ENCODE results near the gene FBXO21. TPM values are rescaled to one million over a fixed set of nuclear protein-coding genes. Genes with fewer than 3 reads are reported as not detected.

The FBXO21 gene
- polyA plus RNA-seq, 3 donors = 7.7 to 19.1 (median 17.2) TPM

DNA sequence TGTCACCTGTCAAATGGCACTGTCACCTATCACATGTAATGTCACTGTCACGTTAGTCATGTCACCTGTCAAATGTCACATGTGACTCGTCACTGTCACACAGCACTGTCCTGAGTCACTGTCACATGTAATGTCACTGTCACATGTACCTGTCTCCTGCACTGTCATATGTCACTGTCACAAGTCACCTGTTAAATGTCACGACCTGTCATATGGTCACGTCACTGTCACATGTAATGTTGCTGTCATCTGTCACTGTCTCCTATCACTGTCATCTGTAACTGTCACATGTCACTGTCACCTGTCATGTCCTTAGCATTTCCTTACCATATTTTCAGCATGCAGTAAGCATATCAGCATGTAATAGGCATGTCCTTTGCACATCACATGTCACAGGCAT lies 63.9 kb downstream of the FBXO21 start:
- intact Hi-C loops (cut with micrococcal nuclease) = no loop called here
- Mint-ChIP-seq H3K4me1 (peaks cover 5% of the 10 kb centered on the region), H3K9me3 (peaks cover 0 to 9% (median 7%) of the 10 kb centered on the region in 7 donors), H3K36me3 (no peaks in the 10 kb centered on the region), H3K4me3 (no peak overlapping the region), H3K27me3 (ENCODE audit: low read depth in 3 of 3) (peaks cover 0 to 6% (median 0%) of the 10 kb centered on the region in 3 donors), H3K27ac (no peak overlapping the region)
- Histone ChIP-seq H3K9ac (ENCODE audit: insufficient read depth, low read length, poor library complexity, severe bottlenecking) (no peak overlapping the region), H3K27ac (ENCODE audit: low read depth in 1 of 2, low read length in 2 of 2) (no peak overlapping the region), H4K20me1 (ENCODE audit: insufficient read depth, low read length) (no peaks in the 10 kb centered on the region), H2AFZ (ENCODE audit: insufficient read depth, low read depth, low read length, poor library complexity, severe bottlenecking) (no peak overlapping the region), H3K4me2 (replicated peaks; ENCODE audit: extremely low read depth, low read length, poor library complexity, severe bottlenecking) (no peak overlapping the region), H3K4me3 (replicated peaks in 1 of 3; ENCODE audit: low read depth in 2 of 3, low read length in 3 of 3) (no peak overlapping the region), H3K4me1 (ENCODE audit: control insufficient read depth in 1 of 2, insufficient read depth in 2 of 2, low read length in 2 of 2) (peaks cover 5% of the 10 kb centered on the region in 2 donors), H3K36me3 (replicated peaks in 1 of 2; ENCODE audit: control insufficient read depth in 1 of 2, insufficient read depth in 2 of 2, low read length in 2 of 2) (no peaks in the 10 kb centered on the region), H3K27me3 (ENCODE audit: control insufficient read depth in 2 of 2, insufficient read depth in 2 of 2, low read length in 2 of 2) (no peaks in the 10 kb centered on the region), H3K79me2 (ENCODE audit: insufficient read depth, low read length) (no peaks in the 10 kb centered on the region), H3K9me3 (replicated peaks in 1 of 2; ENCODE audit: control insufficient read depth in 1 of 2, insufficient read depth in 1 of 2, low read length in 2 of 2) (peaks cover 0 to 7% of the 10 kb centered on the region in 2 donors)
- no peak for DNase-seq
- TF ChIP-seq, protein P1, sequence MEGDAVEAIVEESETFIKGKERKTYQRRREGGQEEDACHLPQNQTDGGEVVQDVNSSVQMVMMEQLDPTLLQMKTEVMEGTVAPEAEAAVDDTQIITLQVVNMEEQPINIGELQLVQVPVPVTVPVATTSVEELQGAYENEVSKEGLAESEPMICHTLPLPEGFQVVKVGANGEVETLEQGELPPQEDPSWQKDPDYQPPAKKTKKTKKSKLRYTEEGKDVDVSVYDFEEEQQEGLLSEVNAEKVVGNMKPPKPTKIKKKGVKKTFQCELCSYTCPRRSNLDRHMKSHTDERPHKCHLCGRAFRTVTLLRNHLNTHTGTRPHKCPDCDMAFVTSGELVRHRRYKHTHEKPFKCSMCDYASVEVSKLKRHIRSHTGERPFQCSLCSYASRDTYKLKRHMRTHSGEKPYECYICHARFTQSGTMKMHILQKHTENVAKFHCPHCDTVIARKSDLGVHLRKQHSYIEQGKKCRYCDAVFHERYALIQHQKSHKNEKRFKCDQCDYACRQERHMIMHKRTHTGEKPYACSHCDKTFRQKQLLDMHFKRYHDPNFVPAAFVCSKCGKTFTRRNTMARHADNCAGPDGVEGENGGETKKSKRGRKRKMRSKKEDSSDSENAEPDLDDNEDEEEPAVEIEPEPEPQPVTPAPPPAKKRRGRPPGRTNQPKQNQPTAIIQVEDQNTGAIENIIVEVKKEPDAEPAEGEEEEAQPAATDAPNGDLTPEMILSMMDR (IDR thresholded peaks at IDR 0.05) = no peak
- WGBS (ENCODE audit: insufficient coverage) = 96% methylated on average over 4 of the region's 4 CpGs

DNA sequence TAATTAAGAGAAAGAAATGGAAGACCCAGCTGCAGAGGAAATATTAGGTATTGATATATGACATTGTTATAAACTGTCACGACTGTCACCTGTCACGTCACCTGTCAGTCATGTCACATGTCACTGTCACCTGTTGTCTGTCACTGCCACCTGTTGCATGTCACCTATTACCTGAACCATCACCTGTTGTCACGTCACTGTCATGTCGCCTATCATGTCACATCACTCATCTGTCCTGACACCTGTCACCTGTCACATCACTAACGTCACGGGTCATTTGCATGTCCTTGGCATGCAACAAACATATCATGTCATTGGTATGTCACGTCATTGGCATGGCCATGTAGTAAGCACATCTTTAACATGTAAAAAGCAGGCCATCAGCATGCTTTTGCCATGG lies 64.5 kb downstream of the FBXO21 start:
- Histone ChIP-seq H2AFZ (ENCODE audit: insufficient read depth, low read depth, low read length, poor library complexity, severe bottlenecking) (no peak overlapping the region), H3K27ac (ENCODE audit: low read depth in 1 of 2, low read length in 2 of 2) (no peak overlapping the region), H4K20me1 (ENCODE audit: insufficient read depth, low read length) (no peaks in the 10 kb centered on the region), H3K36me3 (replicated peaks in 1 of 2; ENCODE audit: control insufficient read depth in 1 of 2, insufficient read depth in 2 of 2, low read length in 2 of 2) (no peaks in the 10 kb centered on the region), H3K79me2 (ENCODE audit: insufficient read depth, low read length) (no peaks in the 10 kb centered on the region), H3K4me2 (replicated peaks; ENCODE audit: extremely low read depth, low read length, poor library complexity, severe bottlenecking) (no peak overlapping the region), H3K27me3 (ENCODE audit: control insufficient read depth in 2 of 2, insufficient read depth in 2 of 2, low read length in 2 of 2) (no peaks in the 10 kb centered on the region), H3K9me3 (replicated peaks in 1 of 2; ENCODE audit: control insufficient read depth in 1 of 2, insufficient read depth in 1 of 2, low read length in 2 of 2) (peaks cover 0 to 7% of the 10 kb centered on the region in 2 donors), H3K4me3 (replicated peaks in 1 of 3; ENCODE audit: low read depth in 2 of 3, low read length in 3 of 3) (no peak overlapping the region), H3K9ac (ENCODE audit: insufficient read depth, low read length, poor library complexity, severe bottlenecking) (no peak overlapping the region), H3K4me1 (ENCODE audit: control insufficient read depth in 1 of 2, insufficient read depth in 2 of 2, low read length in 2 of 2) (peaks cover 10 to 11% of the 10 kb centered on the region in 2 donors)
- Mint-ChIP-seq H3K4me3 (no peak overlapping the region), H3K9me3 (peaks cover 0 to 9% (median 7%) of the 10 kb centered on the region in 7 donors), H3K4me1 (peaks cover 11% of the 10 kb centered on the region), H3K27ac (no peak overlapping the region), H3K27me3 (ENCODE audit: low read depth in 3 of 3) (peaks cover 0 to 6% (median 0%) of the 10 kb centered on the region in 3 donors), H3K36me3 (no peaks in the 10 kb centered on the region)
- DNase-seq = no peak
- WGBS (ENCODE audit: insufficient coverage) = 100% methylated on average over 7 of the region's 7 CpGs
- TF ChIP-seq, protein P1 (IDR thresholded peaks at IDR 0.05) = no peak
- intact Hi-C loops (cut with micrococcal nuclease) = no loop called here
